OCI-LY7 (cell line): Measurements from ENCODE around the gene CARNS1.

Source experiments
- CTCF ChIP-seq: fragments of 200-600 bp; sonication (generic); conservative IDR thresholded peaks from 2 replicates; pipeline ENCODE4 v1.5.1; 2014; ENCODE audit warnings: mild to moderate bottlenecking, antibody characterized with exemption, low read length, moderate library complexity, mixed read lengths
- EZH2phosphoT487 ChIP-seq: fragments of 200-600 bp; sonication (generic); IDR thresholded peaks from 2 replicates; pipeline ENCODE4 v1.6.1; 2018; ENCODE audit warnings: low read depth, borderline replicate concordance, mild to moderate bottlenecking, mixed run types, antibody characterized with exemption, low read length, moderate library complexity, mixed read lengths

DNA sequence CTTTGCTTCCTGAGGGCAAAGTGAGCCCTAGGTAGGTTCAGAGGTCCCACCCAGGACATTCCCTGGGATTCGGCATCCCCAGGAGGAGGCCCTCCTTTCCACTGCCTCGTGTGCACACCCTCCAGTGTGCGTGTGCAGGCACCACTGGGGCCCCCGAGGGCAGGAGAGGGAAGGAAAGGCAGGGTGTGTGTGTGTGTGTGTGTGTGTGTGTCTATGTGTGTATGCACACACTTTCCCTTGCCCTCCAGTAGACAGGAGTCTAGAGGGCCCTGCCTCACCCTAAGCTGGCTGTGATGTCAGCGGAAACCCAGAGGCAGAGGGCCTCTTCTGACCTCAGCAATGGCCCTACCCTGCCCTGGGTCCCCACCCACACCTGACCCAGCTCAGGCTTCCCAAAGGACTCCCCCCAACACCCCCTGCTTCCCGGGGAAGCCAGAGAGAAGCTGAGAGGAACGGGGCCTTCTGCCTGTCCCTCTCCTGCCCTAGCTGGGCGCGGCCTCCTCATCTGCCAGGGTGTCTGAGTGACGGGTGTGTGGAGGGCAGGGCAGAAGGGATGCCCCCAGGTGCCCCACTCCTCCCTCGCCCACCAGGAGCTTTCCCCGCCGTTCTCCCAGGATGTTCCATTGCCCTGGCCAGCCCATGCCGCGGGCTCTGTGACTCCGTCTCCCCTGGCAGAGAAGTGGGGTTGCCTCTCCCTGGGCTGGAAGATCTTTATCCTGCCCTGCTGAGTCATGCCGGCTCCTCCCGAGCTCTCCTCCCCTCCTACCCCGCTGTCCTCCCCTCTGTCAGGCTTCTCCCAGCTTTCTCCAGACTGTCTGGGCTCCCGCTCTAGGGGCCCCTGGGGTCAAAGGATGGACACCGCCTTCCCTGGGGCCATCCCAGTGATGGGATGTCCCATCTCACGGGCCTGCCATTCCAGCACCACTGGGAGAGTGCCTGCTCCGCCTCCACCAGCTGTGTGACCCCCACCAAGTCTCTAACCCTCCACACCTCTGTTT lies 36.1 kb upstream of the CARNS1 start:
- TF ChIP-seq CTCF (no peak), EZH2phosphoT487 (no peak)
